A549 (cell line): ENCODE data around the gene CA12.

Source experiments
- CTCF ChIP-seq: fragments of >200 bp; sonication (Bioruptor Twin); formaldehyde crosslinking; IDR thresholded peaks from 3 replicates; pipeline ENCODE4 v1.5.1; 2016
- ESRRA ChIP-seq: fragments of 150-350 bp; IDR thresholded peaks from 2 replicates; pipeline ENCODE4 v1.6.1; 2014; ENCODE audit warnings: mild to moderate bottlenecking, low read length, borderline replicate concordance
- POLR2A ChIP-seq: IDR thresholded peaks from 2 replicates; pipeline ENCODE4 v1.6.1; 2012; ENCODE audit warnings: mild to moderate bottlenecking, low read length
- RAD21 ChIP-seq, 2 experiments: fragments of >200 bp in 1 of 2; sonication (Bioruptor Twin) in 1 of 2; formaldehyde crosslinking in 1 of 2; IDR thresholded peaks in 1 of 2; conservative IDR thresholded peaks in 1 of 2; 2 replicates in 1 of 2; 3 replicates in 1 of 2; pipeline ENCODE4 v1.6.1; 2012 to 2018; ENCODE audit warnings: inconsistent platforms in 1 of 2
- ZC3H11A ChIP-seq: fragments of 450-650 bp; IDR thresholded peaks from 2 replicates; pipeline ENCODE4 v1.6.1; 2014; ENCODE audit warnings: antibody characterized with exemption, mild to moderate bottlenecking

DNA sequence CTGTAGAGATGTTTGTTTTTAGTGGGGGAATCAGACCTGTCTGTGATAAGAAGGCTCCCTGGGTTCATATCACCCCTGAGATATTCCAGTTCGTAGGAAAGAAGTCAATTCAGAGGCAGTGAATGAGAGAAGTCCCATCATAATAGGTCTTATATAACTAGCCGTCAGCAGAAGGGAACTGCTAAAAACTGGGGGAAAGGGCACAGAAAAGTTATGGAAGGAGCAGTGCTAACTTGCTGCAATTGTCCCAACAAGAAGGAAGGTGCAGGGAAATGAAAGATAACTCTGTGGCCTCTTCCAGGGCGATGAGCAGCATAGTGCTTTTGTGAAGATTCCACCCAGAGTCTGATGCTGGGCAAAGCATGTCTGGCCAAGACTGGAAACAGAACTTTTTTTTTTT is 9.0 kb upstream of the CA12 start:
- no peak for TF ChIP-seq CTCF
- no peak for TF ChIP-seq POLR2A
- no peak for TF ChIP-seq ESRRA
- no peak for TF ChIP-seq RAD21 (conservative IDR thresholded peaks at IDR 0.05 in 1 of 2, IDR thresholded peaks at IDR 0.05 in 1 of 2)
- no peak for TF ChIP-seq ZC3H11A
